UCSD-AML1 (cell line): ENCODE measurements around the gene HOXA9.

Experiments
- DNase-seq: peaks from one replicate; lab custom pipeline; 2025; ENCODE audit not compliant: unreplicated experiment; lab: John Stamatoyannopoulos, UW

The HOXA9 gene

DNA sequence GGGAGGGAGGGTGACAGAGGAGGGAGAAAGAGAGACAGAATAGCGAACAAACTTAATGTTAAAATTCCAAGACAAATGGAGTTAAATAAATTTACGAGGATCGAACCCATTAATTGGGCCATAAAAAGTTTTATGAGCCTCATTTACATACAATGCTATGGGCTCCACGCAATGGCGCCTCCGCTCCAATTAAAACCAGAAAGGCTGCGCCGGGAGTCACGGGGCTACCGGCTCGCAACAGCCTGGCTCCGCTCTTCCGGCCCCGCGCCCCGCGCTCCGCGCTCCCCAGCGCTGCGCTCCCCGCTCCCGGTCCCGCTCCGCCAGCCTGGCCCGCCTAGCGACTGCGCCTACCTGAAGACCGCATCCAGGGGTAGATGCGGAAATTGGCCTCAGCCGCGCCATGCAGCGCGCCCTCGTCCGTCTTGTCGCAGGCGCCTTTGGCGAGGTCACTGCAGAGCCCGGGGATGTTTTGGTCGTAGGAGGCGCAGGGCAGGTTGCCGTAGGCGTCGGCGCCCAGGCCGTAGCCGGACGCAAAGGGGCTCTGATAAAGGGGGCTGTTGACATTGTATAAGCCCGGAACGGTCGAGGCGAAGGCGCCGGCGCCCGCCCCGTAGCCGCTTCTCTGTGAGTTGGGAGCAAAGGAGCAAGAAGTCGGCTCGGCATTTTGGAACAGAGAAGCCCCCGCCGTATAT is 9.4 kb downstream of the HOXA9 start:
- peak; percentile 34 for DNase-seq

GRCh38 chr7:27154901-27155815 is 10.2 kb downstream of the HOXA9 start:
- DNase-seq: no peak

GRCh38 chr7:27154369-27154768 is 11.0 kb downstream of the HOXA9 start:
- DNase-seq: no peak

GRCh38 chr7:27153526-27153925 is 11.8 kb downstream of the HOXA9 start:
- DNase-seq: no peak

DNA sequence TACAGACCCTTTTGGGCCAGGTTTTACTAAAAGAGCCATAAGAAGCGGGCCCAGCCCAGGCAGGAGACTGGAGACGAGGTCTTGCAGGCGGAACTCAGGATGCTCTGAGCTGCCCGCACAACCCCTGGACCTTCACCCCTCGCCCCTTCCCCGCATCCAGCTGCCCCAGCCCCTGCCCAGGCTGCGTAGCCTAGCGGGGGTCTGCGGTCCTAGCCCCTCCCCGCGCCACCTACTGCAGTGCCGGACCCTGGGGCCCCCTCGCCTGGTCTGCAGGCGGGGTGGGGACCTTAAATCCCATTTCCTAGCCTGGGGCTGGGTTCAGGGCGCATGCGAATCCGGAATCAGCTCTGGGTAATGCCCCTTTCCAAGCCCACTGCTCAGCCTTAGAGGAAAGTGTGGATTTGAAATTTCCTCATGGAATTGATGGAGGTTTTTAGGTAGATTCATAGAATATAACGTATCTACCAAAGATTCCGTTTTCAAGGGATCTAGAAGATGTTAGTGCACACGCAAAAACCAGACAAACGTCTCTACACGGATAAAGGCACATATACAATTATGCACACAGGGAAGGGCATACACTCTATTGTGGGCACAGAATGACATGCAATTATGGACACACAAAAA is 12.4 kb downstream of the HOXA9 start:
- no peak for DNase-seq

- peak; percentile 37 for DNase-seq
Observed at GRCh38 chr7:27151931-27152815, 13.2 kb downstream of the HOXA9 start, which contains the start of gene HOXA3. Gene HOXA3 (minus strand): TSS chr7:27152583. CDS start chr7:27110640, 41,943 bp downstream.

DNA sequence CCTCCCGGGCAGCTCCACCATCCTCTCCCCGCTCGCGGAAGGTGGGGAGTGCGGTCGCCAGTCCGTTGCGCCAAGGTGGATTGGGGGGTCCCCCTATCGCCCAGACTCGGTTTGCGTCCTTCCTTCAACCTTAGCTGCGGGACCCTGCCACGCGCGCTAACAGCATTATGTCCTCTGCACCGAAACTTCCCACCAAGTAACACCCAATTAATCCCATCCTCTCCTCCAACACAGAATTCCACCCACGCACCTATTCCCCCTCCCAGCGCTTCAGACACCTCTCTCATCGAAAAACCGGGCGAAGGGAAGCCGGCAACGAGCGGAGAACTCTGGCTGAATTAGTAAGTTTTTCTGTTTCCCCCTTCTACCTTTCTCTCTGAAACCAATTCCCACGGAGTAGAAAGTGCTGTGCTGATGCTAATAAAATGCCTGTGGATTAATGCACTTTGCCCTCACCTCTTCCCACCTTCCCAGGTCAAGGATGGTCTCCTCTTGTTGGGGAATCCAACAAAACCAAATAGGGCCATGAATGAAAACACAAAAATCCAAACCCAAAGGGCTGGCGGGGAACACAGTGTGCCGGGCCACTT is 13.9 kb downstream of the HOXA9 start:
- peak; percentile 49 for DNase-seq

GRCh38 chr7:27150568-27151340 is 14.6 kb downstream of the HOXA9 start:
- peak; percentile 70 for DNase-seq

- no peak for DNase-seq
Observed at GRCh38 chr7:27149842-27150567, 15.3 kb downstream of the HOXA9 start.

GRCh38 chr7:27148756-27149641 is 16.3 kb downstream of the HOXA9 start:
- DNase-seq: no peak

GRCh38 chr7:27148031-27148755 is 17.1 kb downstream of the HOXA9 start:
- DNase-seq: no peak

DNA sequence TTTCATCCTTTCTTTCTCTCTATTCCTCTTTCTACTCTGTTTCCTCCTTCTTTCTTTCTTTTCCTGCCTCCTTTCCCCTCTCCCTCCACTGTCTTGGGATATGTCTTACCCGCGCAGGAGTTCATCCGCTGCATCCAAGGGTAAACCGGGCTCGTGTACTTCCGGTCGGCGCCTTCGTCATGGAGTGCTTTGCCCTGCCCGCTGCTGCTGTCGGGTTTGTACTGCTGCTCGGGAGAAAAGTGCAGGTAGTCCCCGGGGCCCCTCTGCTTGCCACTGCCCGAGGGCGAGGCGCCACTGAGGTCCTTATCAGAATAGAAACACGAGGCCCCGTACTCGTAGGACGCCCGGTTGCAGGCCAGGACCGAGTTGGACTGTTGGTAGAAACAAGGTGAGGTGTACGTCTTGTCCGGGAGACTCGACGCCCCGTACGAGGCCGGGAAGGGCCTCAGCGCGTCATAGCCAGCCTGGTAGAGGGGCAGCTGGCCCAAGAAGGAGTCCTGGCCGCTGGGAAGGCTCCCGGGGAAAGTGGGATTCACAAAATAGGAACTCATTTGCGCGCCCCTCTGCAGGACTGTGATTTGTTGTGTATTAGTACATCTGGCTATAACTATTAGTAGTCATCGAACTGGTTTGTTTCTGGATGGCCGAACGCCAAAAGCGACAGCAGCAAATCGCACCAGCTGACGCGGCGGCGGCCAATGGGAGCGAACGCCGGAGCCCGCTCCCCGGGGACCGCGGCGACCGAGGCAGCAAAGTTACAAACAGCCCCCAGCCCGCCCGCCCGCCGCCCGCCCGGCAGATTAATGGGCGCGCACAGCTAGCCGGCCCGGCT is 17.9 kb downstream of the HOXA9 start, which contains the start of gene HOXA6:
HOXA6 (minus strand) TSS at position 576 of the 832 bp plus-strand sequence; CDS start at position 551, 25 bp downstream.
- DNase-seq: no peak

DNA sequence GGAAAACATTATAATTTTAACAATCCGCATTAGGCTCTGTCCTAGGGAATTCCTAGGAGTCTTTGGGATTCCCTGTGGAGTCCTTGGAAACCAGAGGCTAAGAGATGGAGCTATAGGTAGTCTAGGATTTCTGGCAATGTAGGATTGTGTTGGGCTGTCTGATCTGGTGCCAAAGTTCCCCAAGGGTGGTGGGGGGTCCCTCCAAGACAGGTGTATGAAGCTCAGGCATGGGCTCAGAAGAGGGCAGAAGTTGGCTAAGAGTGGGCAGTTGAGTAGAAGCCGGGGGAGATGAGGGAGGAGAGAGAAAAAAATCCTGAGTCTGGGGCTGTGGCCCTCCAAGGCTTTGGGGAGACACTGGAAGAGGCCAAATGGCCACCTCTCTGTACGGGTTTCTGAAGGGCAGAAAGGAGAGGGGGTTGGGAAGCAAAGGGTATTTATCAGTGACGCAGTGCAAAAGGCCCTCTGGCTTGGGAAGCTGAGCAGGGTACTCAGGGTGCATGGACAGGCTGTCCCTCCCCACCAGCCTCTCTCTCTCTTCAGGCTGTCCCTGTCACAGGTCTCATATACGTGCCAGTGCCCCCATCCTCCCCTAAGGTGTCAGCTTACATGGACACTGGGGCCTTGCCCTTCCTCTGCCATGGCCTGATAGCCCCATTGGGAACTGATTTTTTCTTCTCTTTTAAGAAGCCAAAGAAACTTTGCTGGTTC is 18.7 kb downstream of the HOXA9 start:
- no peak for DNase-seq

DNA sequence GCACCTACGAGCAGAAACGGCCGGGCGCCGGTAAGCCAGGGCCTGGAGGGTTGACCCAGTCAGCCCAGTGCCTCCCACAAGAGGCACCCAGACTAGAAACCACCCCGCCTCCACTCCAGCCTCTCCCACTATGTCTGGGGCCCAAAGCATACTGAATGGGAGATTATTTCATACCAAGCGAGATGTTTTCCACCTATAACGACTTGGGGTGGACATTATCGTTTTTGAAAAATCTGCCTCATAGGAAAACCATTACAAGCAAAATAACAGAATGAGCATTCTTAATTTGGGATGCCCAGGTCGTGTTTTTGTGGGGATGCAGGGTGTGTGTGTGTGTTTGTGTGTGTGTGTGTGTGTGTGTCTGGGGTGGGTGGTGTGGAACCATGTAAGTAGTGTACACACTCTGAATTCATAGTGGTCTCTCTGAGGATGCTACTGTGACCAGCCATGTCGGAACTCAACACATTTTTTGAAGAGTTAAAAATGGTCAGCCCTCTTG is 19.4 kb downstream of the HOXA9 start:
- DNase-seq: no peak

DNA sequence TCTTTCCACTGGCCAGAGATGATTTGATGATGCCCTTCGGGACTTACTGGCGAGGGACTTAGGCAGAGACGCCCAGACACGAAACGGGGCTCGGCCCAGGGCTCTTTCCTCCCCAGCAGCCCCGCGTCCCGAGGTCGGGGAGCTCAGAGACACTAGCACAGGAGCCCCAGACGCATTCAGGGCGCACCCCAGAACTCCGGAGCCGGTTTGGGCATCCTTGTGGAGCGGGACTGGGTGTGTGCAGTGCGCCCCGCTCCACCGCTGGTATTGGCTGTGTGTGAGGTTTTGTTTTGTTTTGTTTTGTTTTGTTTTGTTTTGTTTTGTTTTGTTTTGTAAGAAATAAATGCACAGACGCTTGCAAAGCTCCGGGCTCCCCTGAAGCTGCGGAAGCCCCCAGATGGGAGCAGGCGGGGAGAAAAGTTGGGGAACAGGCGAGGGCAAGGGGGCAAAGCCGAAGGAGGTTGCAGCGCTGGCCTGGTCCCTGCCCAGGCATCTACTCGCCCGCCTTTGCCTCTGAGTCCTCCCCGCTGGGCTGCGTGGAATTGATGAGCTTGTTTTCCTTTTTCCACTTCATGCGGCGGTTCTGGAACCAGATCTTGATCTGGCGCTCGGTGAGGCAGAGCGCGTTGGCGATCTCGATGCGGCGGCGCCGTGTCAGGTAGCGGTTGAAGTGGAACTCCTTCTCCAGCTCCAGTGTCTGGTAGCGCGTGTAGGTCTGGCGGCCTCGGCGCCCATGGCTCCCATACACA is 20.0 kb downstream of the HOXA9 start:
- no peak for DNase-seq
